ENCODE measurements around the gene SENP8. TPM values are rescaled to one million over a fixed set of nuclear protein-coding genes. Genes with fewer than 3 reads are reported as not detected.

Gene SENP8
- total and polyA plus RNA-seq, 2 of the 13 experiments (the other 11 are each of a cell fraction or from before 2014, with no cell fraction given), result 2.7 to 3.0 TPM

GRCh38 chr15:72118017-72118978 is at the start of gene SENP8, which contains the start of gene MYO9A (continued):
- TF ChIP-seq ATF2 (CRISPR knock-in tag; IDR thresholded peaks at IDR 0.05), result no peak
- no peak for TF ChIP-seq ZNF672 (CRISPR knock-in tag; IDR thresholded peaks at IDR 0.05)
- TF ChIP-seq ZNF354B (CRISPR knock-in tag; IDR thresholded peaks at IDR 0.05), result no peak
- no peak for TF ChIP-seq KLF15 (CRISPR knock-in tag; IDR thresholded peaks at IDR 0.05; ENCODE audit: borderline replicate concordance)
- no peak for TF ChIP-seq TBP (CRISPR knock-in tag; IDR thresholded peaks at IDR 0.05)
- TF ChIP-seq, protein P1, sequence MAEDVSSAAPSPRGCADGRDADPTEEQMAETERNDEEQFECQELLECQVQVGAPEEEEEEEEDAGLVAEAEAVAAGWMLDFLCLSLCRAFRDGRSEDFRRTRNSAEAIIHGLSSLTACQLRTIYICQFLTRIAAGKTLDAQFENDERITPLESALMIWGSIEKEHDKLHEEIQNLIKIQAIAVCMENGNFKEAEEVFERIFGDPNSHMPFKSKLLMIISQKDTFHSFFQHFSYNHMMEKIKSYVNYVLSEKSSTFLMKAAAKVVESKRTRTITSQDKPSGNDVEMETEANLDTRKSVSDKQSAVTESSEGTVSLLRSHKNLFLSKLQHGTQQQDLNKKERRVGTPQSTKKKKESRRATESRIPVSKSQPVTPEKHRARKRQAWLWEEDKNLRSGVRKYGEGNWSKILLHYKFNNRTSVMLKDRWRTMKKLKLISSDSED (CRISPR knock-in tag; IDR thresholded peaks at IDR 0.05), result no peak
- TF ChIP-seq PHF5A (CRISPR knock-in tag; IDR thresholded peaks at IDR 0.05; ENCODE audit: low read depth, unreplicated experiment), result no peak
- TF ChIP-seq ZNF772 (CRISPR knock-in tag; IDR thresholded peaks at IDR 0.05), result no peak; the same call in 1 of the 2 replicates
- peak; percentile 65; the same call in 1 of the 2 replicates for TF ChIP-seq ZFY (CRISPR knock-in tag; IDR thresholded peaks at IDR 0.05)
- peak; percentile 7; the same call in 1 of the 2 replicates for TF ChIP-seq ZNF430 (CRISPR knock-in tag; IDR thresholded peaks at IDR 0.05)
- no peak for TF ChIP-seq ZC3H4 (CRISPR knock-in tag; IDR thresholded peaks at IDR 0.05; ENCODE audit: borderline replicate concordance)
- peak; percentile 27; the same call in 1 of the 2 replicates for TF ChIP-seq KDM5B (CRISPR knock-in tag; IDR thresholded peaks at IDR 0.05; ENCODE audit: borderline replicate concordance)
- no peak for TF ChIP-seq HES4 (CRISPR knock-in tag; IDR thresholded peaks at IDR 0.05; ENCODE audit: borderline replicate concordance)
- no peak for TF ChIP-seq BATF2 (CRISPR knock-in tag; IDR thresholded peaks at IDR 0.05)
- no peak for TF ChIP-seq NFYC (CRISPR knock-in tag; IDR thresholded peaks at IDR 0.05)
- TF ChIP-seq HOXA3 (CRISPR knock-in tag; IDR thresholded peaks at IDR 0.05), result no peak; the same call in 1 of the 2 replicates
- TF ChIP-seq MTF1 (CRISPR knock-in tag; IDR thresholded peaks at IDR 0.05), result no peak
- TF ChIP-seq ZNF510 (CRISPR knock-in tag; IDR thresholded peaks at IDR 0.05; ENCODE audit: low read depth), result no peak
- no peak; the same call in 1 of the 2 replicates for TF ChIP-seq KLF6 (CRISPR knock-in tag; IDR thresholded peaks at IDR 0.05)
- TF ChIP-seq MTA3 (CRISPR knock-in tag; IDR thresholded peaks at IDR 0.05), result no peak
- peak; percentile 70; the same call in 1 of the 2 replicates for TF ChIP-seq TAF1 (CRISPR knock-in tag; IDR thresholded peaks at IDR 0.05)
- TF ChIP-seq ZFAT (CRISPR knock-in tag; conservative IDR thresholded peaks at IDR 0.05), result no peak
- TF ChIP-seq KAT7 (CRISPR knock-in tag; IDR thresholded peaks at IDR 0.05; ENCODE audit: borderline replicate concordance), result peak; percentile 45; the same call in 1 of the 2 replicates
- no peak; the same call in 1 of the 2 replicates for TF ChIP-seq HMG20B (CRISPR knock-in tag; conservative IDR thresholded peaks at IDR 0.05)
- TF ChIP-seq HNRNPLL (IDR thresholded peaks at IDR 0.05; ENCODE audit: low read depth, low read length, poor library complexity, severe bottlenecking), result peak; percentile 93

Data from HepG2 (cell line).